HG03432 (cell line): ENCODE results near the gene PIANP.

ENCODE experiments used
- ATAC-seq: cut with Tn5 transposase; IDR thresholded peaks from one replicate; pipeline ENCODE4 v1.9.1; 2021; ENCODE audit warnings: mild to moderate bottlenecking, moderate library complexity; ENCODE audit not compliant: unreplicated experiment

The PIANP gene

DNA sequence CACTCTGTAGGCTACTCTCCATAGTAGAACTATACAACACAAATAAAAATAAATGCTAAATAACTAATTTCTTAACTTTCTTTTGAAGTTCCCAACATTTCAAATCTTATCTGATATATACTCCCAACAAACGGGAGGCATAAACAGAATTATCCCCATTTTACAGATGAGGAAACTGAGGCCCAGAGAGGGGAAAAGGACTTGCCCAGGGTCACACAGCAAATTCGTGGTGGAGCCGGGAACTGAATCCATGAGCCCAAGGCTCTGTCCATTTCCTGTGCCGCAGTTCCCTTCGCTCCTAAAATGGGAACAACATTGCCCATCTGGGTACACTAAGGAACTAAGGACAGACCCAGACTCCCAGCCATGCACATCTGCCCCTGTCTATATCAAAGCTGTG lies 23.7 kb downstream of the PIANP start:
- no peak for ATAC-seq

DNA sequence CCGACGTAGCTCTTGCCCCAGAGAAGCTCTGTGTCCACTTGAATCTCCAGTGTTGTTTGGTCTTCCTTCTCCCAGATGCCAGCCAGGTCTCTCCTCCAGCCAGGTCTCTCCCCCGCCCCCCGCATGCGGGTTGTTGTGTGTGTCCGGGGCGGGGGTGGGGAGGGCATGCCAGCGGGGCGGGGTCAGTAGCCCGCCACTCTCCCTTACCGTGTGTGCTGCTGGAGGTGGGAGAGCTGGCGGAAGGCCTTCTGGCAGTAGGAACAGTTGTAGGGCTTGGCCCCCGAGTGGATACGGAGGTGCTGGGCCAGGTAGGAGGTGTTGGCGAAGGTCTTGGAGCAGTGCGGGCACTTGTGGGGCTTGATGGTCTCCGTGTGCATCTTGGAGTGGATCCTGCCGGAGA lies 28.5 kb downstream of the PIANP start:
- no peak for ATAC-seq

DNA sequence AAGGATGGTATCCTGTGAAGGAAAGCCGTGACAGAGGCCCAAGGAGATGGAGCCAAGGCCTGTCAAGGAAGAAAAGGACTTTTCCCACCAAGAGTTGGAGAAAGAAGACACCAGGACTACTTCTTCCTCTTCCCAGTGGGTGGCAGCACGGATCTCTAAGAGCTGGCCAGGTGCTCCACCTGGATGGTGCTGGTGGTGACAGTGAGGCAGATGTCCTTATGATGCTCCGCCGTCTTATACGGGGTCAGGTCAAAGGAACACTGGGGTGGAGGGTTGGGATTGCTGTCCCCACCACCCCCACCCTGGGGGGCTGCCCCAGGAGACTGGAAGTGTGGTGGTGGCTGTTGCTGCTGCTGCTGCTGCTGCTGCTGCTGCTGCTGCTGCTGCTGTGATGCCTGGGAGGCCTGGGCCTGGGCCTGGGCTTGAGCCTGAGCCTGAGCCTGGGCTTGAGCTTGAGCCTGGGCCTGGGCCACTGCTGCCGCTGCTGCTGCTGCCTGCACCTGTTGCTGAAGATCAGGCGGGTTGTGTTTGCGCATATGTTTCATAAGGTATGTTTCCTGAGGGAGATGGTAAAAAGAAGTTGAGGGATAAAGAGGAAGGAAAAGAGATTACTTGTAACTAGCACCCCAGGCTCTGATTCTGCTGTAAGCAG lies 32.9 kb downstream of the PIANP start:
- ATAC-seq: no peak

DNA sequence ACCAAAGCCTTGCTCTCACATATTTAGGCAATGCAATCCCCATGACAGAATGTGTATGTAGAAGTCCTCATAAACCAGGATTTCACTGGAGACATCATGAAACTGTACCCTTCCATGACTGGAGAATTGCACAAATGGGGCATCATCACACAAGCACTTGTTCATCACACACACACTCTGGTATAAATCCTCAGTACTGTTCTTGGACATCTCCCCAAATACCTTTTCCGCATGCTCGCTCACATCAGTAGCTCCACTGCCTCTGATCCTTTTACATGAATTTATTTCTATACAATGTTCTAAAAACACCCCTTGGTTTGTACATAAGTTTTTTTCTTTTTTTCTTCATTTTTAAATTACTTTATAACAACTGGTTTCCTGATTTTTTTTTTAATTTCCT lies 34.4 kb downstream of the PIANP start:
- ATAC-seq: no peak

DNA sequence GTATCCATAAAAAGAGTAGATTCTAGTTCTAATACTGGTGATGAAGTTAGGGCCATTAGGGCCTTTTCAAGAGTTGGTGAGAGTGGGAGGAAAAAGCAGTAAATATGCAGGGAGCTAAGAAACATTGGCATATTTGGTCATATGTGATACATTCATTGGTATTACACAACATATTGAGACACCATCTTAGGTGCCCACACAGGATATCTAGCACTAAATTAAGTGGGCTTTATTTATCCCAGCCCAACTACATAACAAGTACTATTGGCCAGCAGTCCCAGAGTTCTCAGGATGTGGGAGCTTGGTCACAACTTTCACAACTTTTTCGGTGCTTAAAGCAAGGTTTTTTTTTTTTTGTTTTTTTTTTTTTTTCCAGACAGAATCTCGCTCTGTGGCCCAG lies 35.7 kb downstream of the PIANP start:
- ATAC-seq: no peak

DNA sequence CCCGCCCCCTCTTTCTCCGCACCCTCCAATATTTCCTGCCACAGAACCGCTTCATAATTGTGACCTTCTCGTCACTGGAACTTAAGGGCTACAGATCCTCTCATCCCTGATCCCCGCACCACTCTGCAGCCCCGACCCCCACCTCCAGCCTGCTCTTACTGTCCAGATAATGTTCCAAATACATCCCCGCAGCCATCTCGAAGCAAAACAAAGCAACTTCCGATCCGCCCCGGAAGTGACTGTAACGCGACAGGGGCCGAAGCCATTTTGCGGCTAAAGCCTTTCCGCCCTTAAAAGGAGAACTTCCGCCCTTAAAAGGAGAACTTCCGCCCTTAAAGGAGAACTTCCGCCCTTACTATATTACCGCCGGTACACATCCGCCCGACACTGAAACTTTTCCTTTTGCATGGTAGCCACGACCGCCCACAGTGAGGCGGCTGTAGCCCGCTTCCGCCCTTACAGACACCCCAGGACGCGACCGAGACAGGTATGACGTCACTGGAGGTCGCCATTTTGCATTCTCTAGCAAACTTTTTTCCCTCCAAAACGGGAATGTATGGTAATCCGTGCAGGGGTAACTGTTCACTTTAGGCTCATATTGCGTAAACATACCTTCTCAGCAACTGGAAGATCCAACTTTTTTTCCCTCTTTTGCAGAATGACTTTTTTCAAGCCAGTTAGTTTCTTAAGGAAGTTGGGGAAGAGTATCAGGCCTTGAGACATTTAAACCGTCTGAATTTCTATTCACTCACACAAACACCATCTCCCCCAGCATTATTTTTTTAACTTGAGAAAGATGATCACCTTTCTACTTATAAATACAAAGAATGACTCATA lies 37.5 kb downstream of the PIANP start, which contains the start of gene ING4:
Gene ING4 (minus strand): TSS at position 214 of the 837 bp plus-strand sequence. CDS start 18 bp downstream, at position 196.
- ATAC-seq: peak; percentile 94

DNA sequence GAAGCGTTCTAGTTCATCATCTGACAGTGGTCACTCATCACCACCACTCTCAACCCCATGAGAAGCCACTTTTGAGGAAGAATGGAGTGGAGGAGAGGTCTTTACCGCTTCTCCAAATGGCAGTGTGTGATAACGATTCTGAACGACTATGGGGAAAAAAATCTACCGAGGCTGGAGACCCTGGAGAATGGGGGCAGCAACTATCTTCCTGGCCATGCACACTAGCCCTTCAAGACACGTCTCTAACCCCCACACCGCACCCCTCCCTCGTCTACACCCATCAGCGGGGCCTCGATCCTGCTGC lies 38.1 kb downstream of the PIANP start:
- ATAC-seq: no peak

DNA sequence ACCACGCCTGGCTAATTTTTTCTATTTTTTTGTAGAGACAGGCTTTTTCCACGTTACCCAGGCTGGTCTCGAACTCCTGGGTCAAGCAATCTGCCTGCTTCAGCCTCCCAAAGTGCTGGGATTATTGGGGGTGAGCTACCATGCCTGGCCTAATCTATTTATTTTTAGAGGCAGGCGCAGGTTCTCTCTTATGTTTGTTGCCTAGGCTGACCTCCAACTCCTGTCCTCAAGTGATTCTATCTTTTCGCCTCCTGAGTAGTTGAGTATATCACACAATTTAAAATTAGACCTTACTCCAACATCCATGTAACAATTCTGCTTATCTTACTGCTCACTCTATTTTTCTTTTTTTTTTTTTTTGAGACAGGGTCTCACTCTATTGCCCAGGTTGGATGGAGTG lies 46.6 kb downstream of the PIANP start:
- ATAC-seq: no peak

DNA sequence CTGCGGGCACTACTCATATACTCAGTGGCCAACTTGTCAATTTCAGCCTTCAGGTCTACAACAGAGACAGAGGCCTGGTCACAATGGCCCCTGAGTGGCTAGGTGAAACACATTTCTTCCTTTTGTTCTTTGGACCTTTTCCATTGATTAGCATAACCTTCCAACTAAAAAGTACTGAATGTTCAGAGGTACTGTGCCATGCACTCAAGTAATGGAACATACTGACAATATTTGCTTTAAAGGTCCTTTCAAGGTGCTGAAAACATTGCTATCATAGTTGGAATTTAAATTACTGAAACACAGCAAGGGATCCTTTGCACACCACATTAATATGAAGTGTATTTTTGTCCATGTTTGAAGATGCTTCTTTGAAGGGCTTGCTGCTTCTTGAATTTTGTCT lies 47.3 kb downstream of the PIANP start:
- no peak for ATAC-seq

DNA sequence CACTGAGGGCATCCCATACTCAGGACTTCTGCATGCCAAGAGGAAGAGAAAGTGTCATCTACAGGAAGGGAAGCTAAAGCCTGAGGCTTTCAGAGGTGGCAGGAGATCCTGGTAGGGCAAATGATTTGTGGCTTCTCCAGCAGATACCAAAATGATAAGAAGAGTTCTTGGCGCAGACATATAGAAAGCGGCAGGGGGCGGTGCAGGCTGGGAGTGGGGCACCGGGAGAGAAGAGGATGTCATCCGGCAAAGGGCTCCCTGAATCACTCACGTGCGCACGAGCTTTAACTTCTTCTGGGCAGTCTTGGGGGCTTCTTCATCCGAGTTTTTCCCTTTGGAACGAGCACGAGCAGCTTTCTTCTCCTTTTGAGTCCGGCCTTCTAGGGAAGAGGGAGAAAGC lies 48.2 kb downstream of the PIANP start:
- no peak for ATAC-seq

DNA sequence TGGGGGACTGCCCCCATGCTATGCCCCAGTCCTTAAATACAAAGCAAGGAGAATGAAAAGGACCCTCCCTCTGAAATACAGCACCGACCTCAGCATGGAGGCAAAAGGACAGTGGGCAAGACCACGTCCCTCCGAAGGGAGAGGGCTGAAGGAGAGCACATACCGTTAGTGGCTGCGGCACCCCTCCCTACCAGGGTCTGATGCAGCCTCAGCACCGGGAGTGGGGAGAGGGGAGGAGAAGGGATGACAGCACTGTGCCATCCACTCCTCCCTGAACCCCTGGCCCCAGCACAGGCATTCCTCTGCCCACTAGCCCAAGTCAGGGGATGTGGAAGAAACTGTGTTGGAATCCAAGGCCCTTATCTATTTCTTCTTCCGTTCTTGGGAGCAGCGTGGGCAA lies 49.8 kb downstream of the PIANP start:
- ATAC-seq: no peak

DNA sequence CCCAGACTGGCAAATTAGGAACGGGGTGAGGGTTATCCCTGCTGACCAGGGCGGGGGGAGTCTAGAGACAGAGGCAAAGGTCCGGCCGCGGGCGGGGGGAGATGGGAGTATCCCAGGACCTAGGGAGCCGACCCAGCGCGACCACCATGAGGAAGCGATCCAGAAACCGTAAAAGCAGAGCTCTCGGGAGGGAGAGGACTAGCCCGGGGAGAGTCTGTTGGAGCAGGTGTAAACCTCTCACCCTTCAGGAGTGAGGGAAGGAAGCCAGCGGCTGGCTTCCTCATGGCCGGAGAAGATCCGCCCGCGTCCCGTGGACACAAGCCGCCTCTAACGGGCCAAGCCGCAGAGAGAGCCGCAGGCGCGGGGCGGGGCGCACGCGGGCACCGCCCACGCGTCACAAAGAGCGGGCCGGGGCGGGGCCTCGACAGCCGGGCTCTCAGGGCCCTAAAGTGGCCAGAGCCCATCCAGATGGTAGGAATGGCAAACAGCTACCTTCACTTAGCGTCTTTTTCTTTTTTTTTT lies 53.5 kb downstream of the PIANP start, which contains the start of gene ACRBP:
Gene ACRBP (minus strand): TSS at position 350 of the 522 bp plus-strand sequence. CDS start 66 bp downstream, at position 284.
- no peak for ATAC-seq

DNA sequence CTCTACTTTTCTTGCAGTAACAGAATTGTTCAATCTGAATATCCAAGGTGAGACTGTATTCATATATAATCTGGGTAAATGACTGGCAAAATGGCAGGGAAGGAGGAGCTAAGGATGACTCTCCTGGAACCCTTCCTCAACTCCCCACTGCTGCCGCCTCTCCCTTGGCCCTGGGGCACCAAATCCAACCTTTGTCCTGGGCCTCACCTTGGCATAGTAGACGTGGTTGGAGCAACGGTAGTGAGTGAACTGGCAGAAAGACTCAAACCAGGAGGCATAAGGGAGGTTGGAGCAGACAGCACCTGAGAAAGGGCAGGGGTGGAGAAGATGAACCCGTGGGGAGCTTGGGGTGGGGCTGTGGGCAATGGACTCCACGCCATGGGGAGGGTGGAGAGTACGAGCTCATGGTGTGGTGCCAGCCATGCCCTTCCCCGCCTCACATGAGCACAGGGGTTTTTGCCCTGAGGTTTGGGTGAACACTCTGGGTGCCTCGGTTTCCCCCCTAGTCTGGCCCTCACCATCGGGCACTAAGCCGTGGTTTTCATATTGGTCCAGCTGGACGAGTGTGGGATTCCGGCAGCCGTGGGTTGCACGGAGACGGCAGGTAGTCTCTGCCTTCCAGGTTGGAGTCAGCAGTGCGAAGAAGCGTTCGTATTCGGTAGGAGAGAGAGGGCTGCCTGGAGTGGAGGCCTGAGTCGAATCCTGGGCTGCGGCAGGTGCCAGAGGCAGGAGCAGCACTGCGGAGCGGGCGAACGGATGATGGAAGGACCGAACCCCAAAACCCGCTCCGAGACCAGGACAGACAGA lies 54.1 kb downstream of the PIANP start:
- ATAC-seq: no peak

DNA sequence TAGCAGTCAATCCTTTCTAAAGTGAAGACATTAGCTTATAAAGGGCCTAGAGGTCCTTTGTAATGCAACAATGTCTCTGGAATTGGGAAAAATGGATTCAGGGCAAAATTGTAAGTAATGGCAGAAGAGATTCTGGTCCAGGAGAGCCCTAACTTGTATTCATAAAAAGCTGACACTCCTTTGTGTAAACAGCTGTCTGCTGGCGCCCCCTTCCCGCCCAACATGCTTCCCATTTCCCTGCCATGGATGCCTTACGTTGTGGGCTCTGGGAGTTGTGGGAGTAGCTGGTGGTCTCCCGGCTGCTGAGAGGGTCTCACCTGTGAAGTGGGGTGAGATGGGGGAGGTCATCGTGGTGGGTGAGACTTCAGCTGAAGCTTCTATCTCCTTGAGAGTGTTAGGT lies 55.7 kb downstream of the PIANP start:
- ATAC-seq: no peak

DNA sequence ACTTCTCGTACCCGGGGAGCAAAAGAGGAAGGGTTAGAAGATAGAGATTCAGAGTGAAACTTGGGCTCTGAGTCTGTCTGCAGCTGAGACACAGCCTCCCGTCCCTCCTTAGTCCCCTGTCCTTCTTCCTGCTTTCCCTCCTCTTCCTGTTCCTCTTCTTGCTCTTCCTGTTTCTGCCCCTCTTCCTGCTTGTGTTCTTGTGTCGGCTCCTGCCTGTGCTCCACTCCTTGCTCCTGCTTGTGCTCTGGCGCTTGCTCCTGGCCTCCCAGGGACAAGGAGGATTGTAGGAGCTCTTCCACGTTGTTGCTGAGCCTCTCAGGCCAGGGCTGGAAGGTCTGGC lies 56.4 kb downstream of the PIANP start:
- ATAC-seq: no peak
